GM23338 (cell line): Measurements from ENCODE around the gene TMEM94. TPM values are rescaled to one million over a fixed set of nuclear protein-coding genes. Genes with fewer than 3 reads are reported as not detected.

Experiments used
- ATAC-seq: fragments of 200-7000 bp; cut with Tn5 transposase; 3 replicates; pipeline ENCODE4 v1.9.1; 2020
- DNase-seq: peaks from one replicate; pipeline ENCODE4 v3.0.0-alpha.2; 2015; ENCODE audit warnings: low spot score
- H2AFZ ChIP-seq: fragments of 200-600 bp; sonication (generic); 2 replicates; pipeline ENCODE4 v1.8.0; 2016; ENCODE audit warnings: antibody characterized with exemption, mild to moderate bottlenecking, moderate library complexity
- H3F3A ChIP-seq: fragments of 200-600 bp; sonication (generic); replicated peaks from 2 replicates; pipeline ENCODE4 v1.8.0; 2017; ENCODE audit warnings: antibody characterized with exemption, mixed run types, low read depth
- H3K27ac ChIP-seq: fragments of 200-600 bp; sonication (generic); 2 replicates; pipeline ENCODE4 v1.6.1; 2016; ENCODE audit warnings: low read depth
- H3K27me3 ChIP-seq: fragments of 200-600 bp; sonication (generic); 2 replicates; pipeline ENCODE4 v1.8.0; 2016; ENCODE audit warnings: mild to moderate bottlenecking, mixed run types, moderate library complexity; ENCODE audit not compliant: insufficient read depth
- H3K36me3 ChIP-seq: fragments of 200-600 bp; sonication (generic); 2 replicates; pipeline ENCODE4 v1.8.0; 2016; ENCODE audit warnings: mild to moderate bottlenecking; ENCODE audit not compliant: insufficient read depth
- H3K4me1 ChIP-seq: fragments of 200-600 bp; sonication (generic); 2 replicates; pipeline ENCODE4 v1.8.0; 2016; ENCODE audit warnings: mild to moderate bottlenecking, moderate library complexity; ENCODE audit not compliant: insufficient read depth
- H3K4me2 ChIP-seq: fragments of 200-600 bp; sonication (generic); 2 replicates; pipeline ENCODE4 v1.7.1; 2017; ENCODE audit warnings: mixed run types
- H3K4me3 ChIP-seq: fragments of 200-600 bp; sonication (generic); 2 replicates; pipeline ENCODE4 v1.6.1; 2016; ENCODE audit warnings: mixed run types
- H3K79me2 ChIP-seq: fragments of 200-600 bp; sonication (generic); replicated peaks from 2 replicates; pipeline ENCODE4 v1.8.0; 2017; ENCODE audit warnings: mild to moderate bottlenecking; ENCODE audit not compliant: insufficient read depth
- H3K9me2 ChIP-seq: fragments of 200-600 bp; sonication (generic); 2 replicates; pipeline ENCODE4 v1.8.0; 2017; ENCODE audit not compliant: insufficient read depth
- H4K20me1 ChIP-seq: fragments of 200-600 bp; sonication (generic); replicated peaks from 2 replicates; pipeline ENCODE4 v1.8.0; 2017; ENCODE audit warnings: mild to moderate bottlenecking; ENCODE audit not compliant: insufficient read depth
- H3K27ac Mint-ChIP-seq: 2 replicates; pipeline ENCODE4 v1.8.0; 2020; ENCODE audit warnings: inconsistent platforms, mild to moderate bottlenecking, moderate library complexity, mixed read lengths
- H3K27me3 Mint-ChIP-seq: 3 replicates; pipeline ENCODE4 v1.8.0; 2022; ENCODE audit warnings: low read depth, mild to moderate bottlenecking, moderate library complexity, mixed read lengths, inconsistent platforms; ENCODE audit not compliant: insufficient read depth, poor library complexity
- H3K36me3 Mint-ChIP-seq: 3 replicates; pipeline ENCODE4 v1.8.0; 2021; ENCODE audit warnings: low read depth, mild to moderate bottlenecking, inconsistent platforms, moderate library complexity, mixed read lengths
- H3K4me1 Mint-ChIP-seq: 3 replicates; pipeline ENCODE4 v1.8.0; 2020; ENCODE audit warnings: mild to moderate bottlenecking, inconsistent platforms, mixed read lengths
- H3K4me3 Mint-ChIP-seq: 3 replicates; pipeline ENCODE4 v1.8.0; 2021; ENCODE audit warnings: moderate library complexity, mild to moderate bottlenecking, inconsistent platforms, mixed read lengths
- H3K9me3 Mint-ChIP-seq: 3 replicates; pipeline ENCODE4 v1.8.0; 2020; ENCODE audit warnings: moderate library complexity, mild to moderate bottlenecking, inconsistent platforms, mixed read lengths
- ETS1 ChIP-seq: IDR thresholded peaks from 2 replicates; pipeline ENCODE4 v1.6.1; 2016; ENCODE audit warnings: antibody characterized with exemption
- JUNB ChIP-seq: IDR thresholded peaks from one replicate; pipeline ENCODE4 v1.6.1; 2016; ENCODE audit warnings: antibody characterized with exemption; ENCODE audit not compliant: unreplicated experiment
- POLR2AphosphoS5 ChIP-seq: IDR thresholded peaks from 2 replicates; pipeline ENCODE4 v1.6.1; 2016; ENCODE audit warnings: antibody characterized with exemption, low read depth
- REST ChIP-seq: IDR thresholded peaks from one replicate; pipeline ENCODE4 v1.6.1; 2018; ENCODE audit warnings: antibody characterized with exemption; ENCODE audit not compliant: unreplicated experiment
- ZNF462 ChIP-seq: fragments of 250-450 bp; sonication (Bioruptor Pico); IDR thresholded peaks from 2 replicates; pipeline ENCODE4 v1.5.0; 2020; ENCODE audit warnings: mild to moderate bottlenecking, moderate library complexity
- polyA plus RNA-seq: library from polyadenylated mRNA; unstranded; fragments of >200 nt; fragmentation: Nextera tagmentation; extraction: Ambion mirVana; gene quantifications from 2 replicates; pipeline ENCODE4 v1.2.1, GENCODE V29; 2016
- total RNA-seq: library from RNA; depleted of rRNA; stranded (reverse); fragments of >200 nt; shearing (Covaris generic); gene quantifications from 2 replicates; pipeline ENCODE4 v1.2.3, GENCODE V29; 2014

The TMEM94 gene
- total and polyA plus RNA-seq, 2 experiments from 2014 or later: 24.0 to 66.0 TPM

- Histone ChIP-seq H3K27ac (peak overlapping the region; percentile 83; the same call in 1 of the 2 replicates), H4K20me1 (peaks cover 12% of the 10 kb centered on the region), H3K4me2 (peak overlapping the region; percentile 100), H3K79me2 (peaks cover 36% of the 10 kb centered on the region), H3K4me3 (peak overlapping the region; percentile 98), H3K36me3 (peaks cover 17% of the 10 kb centered on the region), H3F3A (no peaks in the 10 kb centered on the region), H2AFZ (peak overlapping the region; percentile 88; the same call in 1 of the 2 replicates), H3K9me2 (no peaks in the 10 kb centered on the region), H3K4me1 (peaks cover 7% of the 10 kb centered on the region; the same call in 1 of the 2 replicates), H3K27me3 (no peaks in the 10 kb centered on the region)
- DNase-seq: peak; percentile 67
- H3K27me3 Mint-ChIP-seq: peaks cover 19% of the 10 kb centered on the region
- peaks cover 27% of the 10 kb centered on the region for H3K4me1 Mint-ChIP-seq
- ATAC-seq: peak; percentile 15
- no peaks in the 10 kb centered on the region; the same call in 2 of the 3 replicates for H3K9me3 Mint-ChIP-seq
- TF ChIP-seq ZNF462 (CRISPR knock-in tag) (no peak), ETS1 (no peak), REST (no peak), JUNB (no peak), POLR2AphosphoS5 (0 out of 2 replicates have a peak, but pooled peaks have one; percentile 33)
- H3K4me3 Mint-ChIP-seq: peak overlapping the region; percentile 78
- peaks cover 29% of the 10 kb centered on the region for H3K36me3 Mint-ChIP-seq
- H3K27ac Mint-ChIP-seq: no peak overlapping the region
Observed at GRCh38 chr17:75514919-75515495, 58.6 kb downstream of the TMEM94 start.
